GM23338 (cell line): ENCODE results near the gene ITSN2. TPM values are rescaled to one million over a fixed set of nuclear protein-coding genes. Genes with fewer than 3 reads are reported as not detected.

Experiments
- ATAC-seq: fragments of 200-7000 bp; cut with Tn5 transposase; 3 replicates; pipeline ENCODE4 v1.9.1; 2020
- DNase-seq: peaks from one replicate; pipeline ENCODE4 v3.0.0-alpha.2; 2015; ENCODE audit warnings: low spot score
- H2AFZ ChIP-seq: fragments of 200-600 bp; sonication (generic); 2 replicates; pipeline ENCODE4 v1.8.0; 2016; ENCODE audit warnings: antibody characterized with exemption, mild to moderate bottlenecking, moderate library complexity
- H3F3A ChIP-seq: fragments of 200-600 bp; sonication (generic); replicated peaks from 2 replicates; pipeline ENCODE4 v1.8.0; 2017; ENCODE audit warnings: antibody characterized with exemption, mixed run types, low read depth
- H3K27ac ChIP-seq: fragments of 200-600 bp; sonication (generic); 2 replicates; pipeline ENCODE4 v1.6.1; 2016; ENCODE audit warnings: low read depth
- H3K27me3 ChIP-seq: fragments of 200-600 bp; sonication (generic); 2 replicates; pipeline ENCODE4 v1.8.0; 2016; ENCODE audit warnings: mild to moderate bottlenecking, mixed run types, moderate library complexity; ENCODE audit not compliant: insufficient read depth
- H3K36me3 ChIP-seq: fragments of 200-600 bp; sonication (generic); 2 replicates; pipeline ENCODE4 v1.8.0; 2016; ENCODE audit warnings: mild to moderate bottlenecking; ENCODE audit not compliant: insufficient read depth
- H3K4me1 ChIP-seq: fragments of 200-600 bp; sonication (generic); 2 replicates; pipeline ENCODE4 v1.8.0; 2016; ENCODE audit warnings: mild to moderate bottlenecking, moderate library complexity; ENCODE audit not compliant: insufficient read depth
- H3K4me2 ChIP-seq: fragments of 200-600 bp; sonication (generic); 2 replicates; pipeline ENCODE4 v1.7.1; 2017; ENCODE audit warnings: mixed run types
- H3K4me3 ChIP-seq: fragments of 200-600 bp; sonication (generic); 2 replicates; pipeline ENCODE4 v1.6.1; 2016; ENCODE audit warnings: mixed run types
- H3K79me2 ChIP-seq: fragments of 200-600 bp; sonication (generic); replicated peaks from 2 replicates; pipeline ENCODE4 v1.8.0; 2017; ENCODE audit warnings: mild to moderate bottlenecking; ENCODE audit not compliant: insufficient read depth
- H3K9me2 ChIP-seq: fragments of 200-600 bp; sonication (generic); 2 replicates; pipeline ENCODE4 v1.8.0; 2017; ENCODE audit not compliant: insufficient read depth
- H4K20me1 ChIP-seq: fragments of 200-600 bp; sonication (generic); replicated peaks from 2 replicates; pipeline ENCODE4 v1.8.0; 2017; ENCODE audit warnings: mild to moderate bottlenecking; ENCODE audit not compliant: insufficient read depth
- H3K27ac Mint-ChIP-seq: 2 replicates; pipeline ENCODE4 v1.8.0; 2020; ENCODE audit warnings: inconsistent platforms, mild to moderate bottlenecking, moderate library complexity, mixed read lengths
- H3K27me3 Mint-ChIP-seq: 3 replicates; pipeline ENCODE4 v1.8.0; 2022; ENCODE audit warnings: low read depth, mild to moderate bottlenecking, moderate library complexity, mixed read lengths, inconsistent platforms; ENCODE audit not compliant: insufficient read depth, poor library complexity
- H3K36me3 Mint-ChIP-seq: 3 replicates; pipeline ENCODE4 v1.8.0; 2021; ENCODE audit warnings: low read depth, mild to moderate bottlenecking, inconsistent platforms, moderate library complexity, mixed read lengths
- H3K4me1 Mint-ChIP-seq: 3 replicates; pipeline ENCODE4 v1.8.0; 2020; ENCODE audit warnings: mild to moderate bottlenecking, inconsistent platforms, mixed read lengths
- H3K4me3 Mint-ChIP-seq: 3 replicates; pipeline ENCODE4 v1.8.0; 2021; ENCODE audit warnings: moderate library complexity, mild to moderate bottlenecking, inconsistent platforms, mixed read lengths
- H3K9me3 Mint-ChIP-seq: 3 replicates; pipeline ENCODE4 v1.8.0; 2020; ENCODE audit warnings: moderate library complexity, mild to moderate bottlenecking, inconsistent platforms, mixed read lengths
- CREB1 ChIP-seq: fragments of 250-450 bp; sonication (Bioruptor Pico); IDR thresholded peaks from 2 replicates; pipeline ENCODE4 v1.5.0; 2020; ENCODE audit warnings: low read depth, mild to moderate bottlenecking, moderate library complexity
- ETS1 ChIP-seq: IDR thresholded peaks from 2 replicates; pipeline ENCODE4 v1.6.1; 2016; ENCODE audit warnings: antibody characterized with exemption
- EZH2 ChIP-seq: fragments of 200-600 bp; sonication (generic); IDR thresholded peaks from one replicate; pipeline ENCODE4 v1.8.0; 2017; ENCODE audit warnings: antibody characterized with exemption, mild to moderate bottlenecking, low read depth; ENCODE audit not compliant: unreplicated experiment
- EZH2phosphoT487 ChIP-seq: fragments of 200-600 bp; sonication (generic); IDR thresholded peaks from one replicate; pipeline ENCODE4 v1.8.1; 2018; ENCODE audit warnings: antibody characterized with exemption; ENCODE audit not compliant: unreplicated experiment
- JUNB ChIP-seq: IDR thresholded peaks from one replicate; pipeline ENCODE4 v1.6.1; 2016; ENCODE audit warnings: antibody characterized with exemption; ENCODE audit not compliant: unreplicated experiment
- NANOG ChIP-seq: IDR thresholded peaks from 2 replicates; pipeline ENCODE4 v1.6.1; 2016; ENCODE audit warnings: antibody characterized with exemption, borderline replicate concordance
- POLR2AphosphoS5 ChIP-seq: IDR thresholded peaks from 2 replicates; pipeline ENCODE4 v1.6.1; 2016; ENCODE audit warnings: antibody characterized with exemption, low read depth
- REST ChIP-seq: IDR thresholded peaks from one replicate; pipeline ENCODE4 v1.6.1; 2018; ENCODE audit warnings: antibody characterized with exemption; ENCODE audit not compliant: unreplicated experiment
- STAT1 ChIP-seq: IDR thresholded peaks from one replicate; pipeline ENCODE4 v1.6.1; 2016; ENCODE audit warnings: antibody characterized with exemption; ENCODE audit not compliant: unreplicated experiment
- ZNF331 ChIP-seq: fragments of 250-450 bp; sonication (Bioruptor Pico); IDR thresholded peaks from 2 replicates; pipeline ENCODE4 v1.5.0; 2020; ENCODE audit warnings: low read depth, mild to moderate bottlenecking, moderate library complexity
- polyA plus RNA-seq: library from polyadenylated mRNA; unstranded; fragments of >200 nt; fragmentation: Nextera tagmentation; extraction: Ambion mirVana; gene quantifications from 2 replicates; pipeline ENCODE4 v1.2.1, GENCODE V29; 2016
- total RNA-seq: library from RNA; depleted of rRNA; stranded (reverse); fragments of >200 nt; shearing (Covaris generic); gene quantifications from 2 replicates; pipeline ENCODE4 v1.2.3, GENCODE V29; 2014
- TF ChIP-seq, protein P1 (sequence below): fragments of 250-450 bp; sonication (Bioruptor Pico); IDR thresholded peaks from 2 replicates; pipeline ENCODE4 v1.5.0; 2020; ENCODE audit warnings: mild to moderate bottlenecking, moderate library complexity
- TF ChIP-seq, protein P2 (sequence below), 2 experiments: fragments of 200-600 bp in 1 of 2; sonication (generic) in 1 of 2; conservative IDR thresholded peaks; 2 replicates each; pipeline versions ENCODE4 v1.5.1 to v1.6.1; 2016 to 2017; ENCODE audit warnings: antibody characterized with exemption in 2 of 2, low read depth in 2 of 2, mild to moderate bottlenecking in 2 of 2, moderate library complexity in 1 of 2

The ITSN2 gene
- total and polyA plus RNA-seq, 2 experiments from 2014 or later: 17.1 to 17.8 TPM

- TF ChIP-seq, protein P1, sequence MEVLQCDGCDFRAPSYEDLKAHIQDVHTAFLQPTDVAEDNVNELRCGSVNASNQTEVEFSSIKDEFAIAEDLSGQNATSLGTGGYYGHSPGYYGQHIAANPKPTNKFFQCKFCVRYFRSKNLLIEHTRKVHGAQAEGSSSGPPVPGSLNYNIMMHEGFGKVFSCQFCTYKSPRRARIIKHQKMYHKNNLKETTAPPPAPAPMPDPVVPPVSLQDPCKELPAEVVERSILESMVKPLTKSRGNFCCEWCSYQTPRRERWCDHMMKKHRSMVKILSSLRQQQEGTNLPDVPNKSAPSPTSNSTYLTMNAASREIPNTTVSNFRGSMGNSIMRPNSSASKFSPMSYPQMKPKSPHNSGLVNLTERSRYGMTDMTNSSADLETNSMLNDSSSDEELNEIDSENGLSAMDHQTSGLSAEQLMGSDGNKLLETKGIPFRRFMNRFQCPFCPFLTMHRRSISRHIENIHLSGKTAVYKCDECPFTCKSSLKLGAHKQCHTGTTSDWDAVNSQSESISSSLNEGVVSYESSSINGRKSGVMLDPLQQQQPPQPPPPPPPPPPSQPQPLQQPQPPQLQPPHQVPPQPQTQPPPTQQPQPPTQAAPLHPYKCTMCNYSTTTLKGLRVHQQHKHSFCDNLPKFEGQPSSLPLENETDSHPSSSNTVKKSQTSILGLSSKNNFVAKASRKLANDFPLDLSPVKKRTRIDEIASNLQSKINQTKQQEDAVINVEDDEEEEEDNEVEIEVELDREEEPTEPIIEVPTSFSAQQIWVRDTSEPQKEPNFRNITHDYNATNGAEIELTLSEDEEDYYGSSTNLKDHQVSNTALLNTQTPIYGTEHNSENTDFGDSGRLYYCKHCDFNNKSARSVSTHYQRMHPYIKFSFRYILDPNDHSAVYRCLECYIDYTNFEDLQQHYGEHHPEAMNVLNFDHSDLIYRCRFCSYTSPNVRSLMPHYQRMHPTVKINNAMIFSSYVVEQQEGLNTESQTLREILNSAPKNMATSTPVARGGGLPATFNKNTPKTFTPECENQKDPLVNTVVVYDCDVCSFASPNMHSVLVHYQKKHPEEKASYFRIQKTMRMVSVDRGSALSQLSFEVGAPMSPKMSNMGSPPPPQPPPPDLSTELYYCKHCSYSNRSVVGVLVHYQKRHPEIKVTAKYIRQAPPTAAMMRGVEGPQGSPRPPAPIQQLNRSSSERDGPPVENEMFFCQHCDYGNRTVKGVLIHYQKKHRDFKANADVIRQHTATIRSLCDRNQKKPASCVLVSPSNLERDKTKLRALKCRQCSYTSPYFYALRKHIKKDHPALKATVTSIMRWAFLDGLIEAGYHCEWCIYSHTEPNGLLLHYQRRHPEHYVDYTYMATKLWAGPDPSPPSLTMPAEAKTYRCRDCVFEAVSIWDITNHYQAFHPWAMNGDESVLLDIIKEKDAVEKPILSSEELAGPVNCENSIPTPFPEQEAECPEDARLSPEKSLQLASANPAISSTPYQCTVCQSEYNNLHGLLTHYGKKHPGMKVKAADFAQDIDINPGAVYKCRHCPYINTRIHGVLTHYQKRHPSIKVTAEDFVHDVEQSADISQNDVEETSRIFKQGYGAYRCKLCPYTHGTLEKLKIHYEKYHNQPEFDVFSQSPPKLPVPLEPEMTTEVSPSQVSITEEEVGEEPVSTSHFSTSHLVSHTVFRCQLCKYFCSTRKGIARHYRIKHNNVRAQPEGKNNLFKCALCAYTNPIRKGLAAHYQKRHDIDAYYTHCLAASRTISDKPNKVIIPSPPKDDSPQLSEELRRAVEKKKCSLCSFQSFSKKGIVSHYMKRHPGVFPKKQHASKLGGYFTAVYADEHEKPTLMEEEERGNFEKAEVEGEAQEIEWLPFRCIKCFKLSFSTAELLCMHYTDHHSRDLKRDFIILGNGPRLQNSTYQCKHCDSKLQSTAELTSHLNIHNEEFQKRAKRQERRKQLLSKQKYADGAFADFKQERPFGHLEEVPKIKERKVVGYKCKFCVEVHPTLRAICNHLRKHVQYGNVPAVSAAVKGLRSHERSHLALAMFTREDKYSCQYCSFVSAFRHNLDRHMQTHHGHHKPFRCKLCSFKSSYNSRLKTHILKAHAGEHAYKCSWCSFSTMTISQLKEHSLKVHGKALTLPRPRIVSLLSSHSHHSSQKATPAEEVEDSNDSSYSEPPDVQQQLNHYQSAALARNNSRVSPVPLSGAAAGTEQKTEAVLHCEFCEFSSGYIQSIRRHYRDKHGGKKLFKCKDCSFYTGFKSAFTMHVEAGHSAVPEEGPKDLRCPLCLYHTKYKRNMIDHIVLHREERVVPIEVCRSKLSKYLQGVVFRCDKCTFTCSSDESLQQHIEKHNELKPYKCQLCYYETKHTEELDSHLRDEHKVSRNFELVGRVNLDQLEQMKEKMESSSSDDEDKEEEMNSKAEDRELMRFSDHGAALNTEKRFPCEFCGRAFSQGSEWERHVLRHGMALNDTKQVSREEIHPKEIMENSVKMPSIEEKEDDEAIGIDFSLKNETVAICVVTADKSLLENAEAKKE (CRISPR knock-in tag): no peak
- TF ChIP-seq CREB1 (no peak), POLR2AphosphoS5 (no peak), STAT1 (no peak)
Observed at GRCh38 chr2:24245986-24246776, 114.2 kb downstream of the ITSN2 start (continued).

GRCh38 chr2:24241528-24241927 is 118.8 kb downstream of the ITSN2 start:
- Mint-ChIP-seq H3K36me3 (no peaks in the 10 kb centered on the region), H3K27me3 (no peaks in the 10 kb centered on the region), H3K4me1 (peaks cover 3% of the 10 kb centered on the region; the same call in 2 of the 3 replicates), H3K9me3 (no peaks in the 10 kb centered on the region), H3K4me3 (no peak overlapping the region), H3K27ac (no peak overlapping the region)
- Histone ChIP-seq H3K36me3 (no peaks in the 10 kb centered on the region), H3K79me2 (no peaks in the 10 kb centered on the region), H3K27ac (no peak overlapping the region), H3K4me3 (no peak overlapping the region), H3K4me2 (no peak overlapping the region), H3K27me3 (no peaks in the 10 kb centered on the region), H3F3A (no peaks in the 10 kb centered on the region), H2AFZ (no peak overlapping the region), H3K9me2 (no peaks in the 10 kb centered on the region), H4K20me1 (no peaks in the 10 kb centered on the region), H3K4me1 (peaks cover 5% of the 10 kb centered on the region; the same call in 1 of the 2 replicates)
- no peak for DNase-seq
- ATAC-seq: no peak
- TF ChIP-seq, protein P2, sequence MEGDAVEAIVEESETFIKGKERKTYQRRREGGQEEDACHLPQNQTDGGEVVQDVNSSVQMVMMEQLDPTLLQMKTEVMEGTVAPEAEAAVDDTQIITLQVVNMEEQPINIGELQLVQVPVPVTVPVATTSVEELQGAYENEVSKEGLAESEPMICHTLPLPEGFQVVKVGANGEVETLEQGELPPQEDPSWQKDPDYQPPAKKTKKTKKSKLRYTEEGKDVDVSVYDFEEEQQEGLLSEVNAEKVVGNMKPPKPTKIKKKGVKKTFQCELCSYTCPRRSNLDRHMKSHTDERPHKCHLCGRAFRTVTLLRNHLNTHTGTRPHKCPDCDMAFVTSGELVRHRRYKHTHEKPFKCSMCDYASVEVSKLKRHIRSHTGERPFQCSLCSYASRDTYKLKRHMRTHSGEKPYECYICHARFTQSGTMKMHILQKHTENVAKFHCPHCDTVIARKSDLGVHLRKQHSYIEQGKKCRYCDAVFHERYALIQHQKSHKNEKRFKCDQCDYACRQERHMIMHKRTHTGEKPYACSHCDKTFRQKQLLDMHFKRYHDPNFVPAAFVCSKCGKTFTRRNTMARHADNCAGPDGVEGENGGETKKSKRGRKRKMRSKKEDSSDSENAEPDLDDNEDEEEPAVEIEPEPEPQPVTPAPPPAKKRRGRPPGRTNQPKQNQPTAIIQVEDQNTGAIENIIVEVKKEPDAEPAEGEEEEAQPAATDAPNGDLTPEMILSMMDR (conservative IDR thresholded peaks at IDR 0.05; ENCODE audit: low read depth in 2 of 2): no peak
- TF ChIP-seq EZH2 (no peak), ZNF331 (CRISPR knock-in tag) (no peak), NANOG (no peak), ETS1 (no peak), REST (no peak), JUNB (no peak), EZH2phosphoT487 (no peak)
